Hepatocyte (in vitro differentiated cells): ENCODE data around the gene C2. TPM values are rescaled to one million over a fixed set of nuclear protein-coding genes. Genes with fewer than 3 reads are reported as not detected.

ENCODE experiments used
- DNase-seq: peaks from one replicate; pipeline ENCODE4 v3.0.0-alpha.2; 2016; ENCODE audit warnings: low spot score
- H2AFZ ChIP-seq: fragments of 200-600 bp; sonication (generic); 2 replicates; pipeline ENCODE4 v1.6.0; 2016; ENCODE audit warnings: antibody characterized with exemption, mild to moderate bottlenecking
- H3K27ac ChIP-seq: fragments of 200-600 bp; sonication (generic); 2 replicates; pipeline ENCODE4 v1.5.1; 2016; ENCODE audit warnings: mild to moderate bottlenecking
- H3K27me3 ChIP-seq: fragments of 200-600 bp; sonication (generic); 2 replicates; pipeline ENCODE4 v1.6.1; 2016
- H3K36me3 ChIP-seq: fragments of 200-600 bp; sonication (generic); replicated peaks from 2 replicates; pipeline ENCODE4 v1.5.1; 2016; ENCODE audit warnings: low read depth; ENCODE audit not compliant: insufficient read depth
- H3K4me1 ChIP-seq: fragments of 200-600 bp; sonication (generic); 2 replicates; pipeline ENCODE4 v1.5.1; 2016; ENCODE audit warnings: mild to moderate bottlenecking, moderate library complexity; ENCODE audit not compliant: insufficient read depth
- H3K4me2 ChIP-seq: fragments of 200-600 bp; sonication (generic); 2 replicates; pipeline ENCODE4 v1.6.0; 2016
- H3K4me3 ChIP-seq: fragments of 200-600 bp; sonication (generic); 2 replicates; pipeline ENCODE4 v1.5.1; 2016; ENCODE audit warnings: mild to moderate bottlenecking
- H3K79me2 ChIP-seq: fragments of 200-600 bp; sonication (generic); 2 replicates; pipeline ENCODE4 v1.6.0; 2017; ENCODE audit warnings: mild to moderate bottlenecking
- H3K9me2 ChIP-seq: fragments of 200-600 bp; sonication (generic); replicated peaks from 2 replicates; pipeline ENCODE4 v1.6.0; 2017; ENCODE audit warnings: mild to moderate bottlenecking; ENCODE audit not compliant: insufficient read depth
- H3K9me3 ChIP-seq: fragments of 200-600 bp; sonication (generic); 2 replicates; pipeline ENCODE4 v1.5.1; 2016; ENCODE audit warnings: low read depth, mild to moderate bottlenecking
- H4K20me1 ChIP-seq: fragments of 200-600 bp; sonication (generic); 2 replicates; pipeline ENCODE4 v1.6.0; 2016; ENCODE audit warnings: mild to moderate bottlenecking; ENCODE audit not compliant: insufficient read depth, poor library complexity, severe bottlenecking
- EZH2 ChIP-seq: fragments of 200-600 bp; sonication (generic); IDR thresholded peaks from 2 replicates; pipeline ENCODE4 v1.6.1; 2016; ENCODE audit warnings: antibody characterized with exemption, mild to moderate bottlenecking, borderline replicate concordance
- EZH2phosphoT487 ChIP-seq: fragments of 200-600 bp; sonication (generic); IDR thresholded peaks from one replicate; pipeline ENCODE4 v1.6.1; 2018; ENCODE audit warnings: antibody characterized with exemption, mild to moderate bottlenecking, low read depth, moderate library complexity; ENCODE audit not compliant: unreplicated experiment, severe bottlenecking
- WGBS: methylation state at CpG from one replicate; pipeline ENCODE4 v1.1.6; 2016; ENCODE audit warnings: low lambda C conversion rate; ENCODE audit errors: missing lambda C conversion rate; 5-methylcytosine and 5-hydroxymethylcytosine counted together
- polyA plus RNA-seq: library from polyadenylated mRNA; unstranded; fragments of >200 nt; fragmentation: Nextera tagmentation; extraction: Ambion mirVana; gene quantifications from 2 replicates; pipeline ENCODE4 v1.2.1, GENCODE V29; 2016
- total RNA-seq: library from RNA; depleted of rRNA; stranded (reverse); fragments of >200 nt; gene quantifications from 2 replicates; pipeline ENCODE4 v1.2.3, GENCODE V29; 2014
- TF ChIP-seq, protein P1 (sequence below): fragments of 200-600 bp; sonication (generic); IDR thresholded peaks from 2 replicates; pipeline ENCODE4 v1.5.1; 2016; ENCODE audit warnings: antibody characterized with exemption, mild to moderate bottlenecking; ENCODE audit not compliant: poor library complexity

C2 gene
- total and polyA plus RNA-seq, 2 experiments from 2014 or later = 46.4 to 48.3 TPM

DNA sequence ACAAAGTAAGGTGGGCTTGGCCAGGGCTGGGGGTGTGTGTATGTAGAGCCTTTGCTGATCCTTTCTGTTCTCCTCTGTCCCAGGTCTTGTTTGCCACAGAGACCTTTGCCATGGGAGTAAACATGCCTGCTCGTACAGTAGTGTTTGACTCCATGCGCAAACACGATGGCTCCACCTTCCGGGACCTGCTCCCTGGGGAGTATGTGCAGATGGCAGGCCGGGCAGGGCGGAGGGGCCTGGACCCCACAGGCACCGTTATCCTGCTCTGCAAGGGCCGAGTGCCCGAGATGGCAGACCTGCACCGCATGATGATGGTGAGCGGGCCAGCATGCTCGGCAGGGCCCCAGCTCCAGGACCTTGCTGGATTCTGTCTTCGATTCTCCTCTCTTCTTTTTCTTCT is 38.2 kb downstream of the C2 start:
- H3K9me3 ChIP-seq = no peaks in the 10 kb centered on the region
- TF ChIP-seq EZH2phosphoT487 (no peak), EZH2 (no peak)
- TF ChIP-seq, protein P1, sequence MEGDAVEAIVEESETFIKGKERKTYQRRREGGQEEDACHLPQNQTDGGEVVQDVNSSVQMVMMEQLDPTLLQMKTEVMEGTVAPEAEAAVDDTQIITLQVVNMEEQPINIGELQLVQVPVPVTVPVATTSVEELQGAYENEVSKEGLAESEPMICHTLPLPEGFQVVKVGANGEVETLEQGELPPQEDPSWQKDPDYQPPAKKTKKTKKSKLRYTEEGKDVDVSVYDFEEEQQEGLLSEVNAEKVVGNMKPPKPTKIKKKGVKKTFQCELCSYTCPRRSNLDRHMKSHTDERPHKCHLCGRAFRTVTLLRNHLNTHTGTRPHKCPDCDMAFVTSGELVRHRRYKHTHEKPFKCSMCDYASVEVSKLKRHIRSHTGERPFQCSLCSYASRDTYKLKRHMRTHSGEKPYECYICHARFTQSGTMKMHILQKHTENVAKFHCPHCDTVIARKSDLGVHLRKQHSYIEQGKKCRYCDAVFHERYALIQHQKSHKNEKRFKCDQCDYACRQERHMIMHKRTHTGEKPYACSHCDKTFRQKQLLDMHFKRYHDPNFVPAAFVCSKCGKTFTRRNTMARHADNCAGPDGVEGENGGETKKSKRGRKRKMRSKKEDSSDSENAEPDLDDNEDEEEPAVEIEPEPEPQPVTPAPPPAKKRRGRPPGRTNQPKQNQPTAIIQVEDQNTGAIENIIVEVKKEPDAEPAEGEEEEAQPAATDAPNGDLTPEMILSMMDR = no peak
- DNase-seq = no peak
- H3K9me2 ChIP-seq = no peaks in the 10 kb centered on the region
- H2AFZ ChIP-seq = no peak overlapping the region
- peaks cover 7% of the 10 kb centered on the region for H3K79me2 ChIP-seq
- H3K4me2 ChIP-seq = no peak overlapping the region
- H3K27me3 ChIP-seq = no peaks in the 10 kb centered on the region
- no peak overlapping the region for H3K4me3 ChIP-seq
- no peak overlapping the region for H3K27ac ChIP-seq
- peaks cover 4% of the 10 kb centered on the region for H3K4me1 ChIP-seq
- 89% methylated on average over 13 of the region's 13 CpGs for WGBS
- no peaks in the 10 kb centered on the region for H3K36me3 ChIP-seq
- no peaks in the 10 kb centered on the region for H4K20me1 ChIP-seq

DNA sequence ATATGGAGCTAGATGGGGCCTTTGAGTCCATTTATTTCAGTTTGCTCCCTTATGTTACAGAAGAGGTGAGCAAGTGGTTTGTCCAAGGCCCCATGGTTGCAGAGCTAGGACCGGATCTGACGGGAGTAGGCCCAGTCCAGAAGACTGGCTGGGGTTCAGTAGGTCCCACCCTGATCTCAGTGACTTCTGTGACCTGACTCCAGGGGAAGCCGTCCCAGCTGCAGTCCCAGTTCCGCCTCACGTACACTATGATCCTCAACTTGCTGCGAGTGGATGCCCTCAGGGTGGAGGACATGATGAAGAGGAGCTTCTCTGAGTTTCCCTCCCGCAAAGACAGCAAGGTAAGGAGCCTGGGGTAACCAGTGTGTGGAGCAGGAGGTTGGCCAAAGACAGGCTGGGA is 39.0 kb downstream of the C2 start:
- 97% methylated on average over 7 of the region's 7 CpGs for WGBS
- no peaks in the 10 kb centered on the region for H3K9me3 ChIP-seq
- H3K27me3 ChIP-seq = no peaks in the 10 kb centered on the region
- no peaks in the 10 kb centered on the region for H4K20me1 ChIP-seq
- H2AFZ ChIP-seq = no peak overlapping the region
- H3K9me2 ChIP-seq = no peaks in the 10 kb centered on the region
- TF ChIP-seq, protein P1 = no peak
- TF ChIP-seq EZH2 (no peak), EZH2phosphoT487 (no peak)
- peaks cover 11% of the 10 kb centered on the region for H3K79me2 ChIP-seq
- no peak overlapping the region for H3K4me2 ChIP-seq
- H3K27ac ChIP-seq = no peak overlapping the region
- peaks cover 11% of the 10 kb centered on the region for H3K4me1 ChIP-seq
- DNase-seq = no peak
- no peaks in the 10 kb centered on the region for H3K36me3 ChIP-seq
- no peak overlapping the region for H3K4me3 ChIP-seq

DNA sequence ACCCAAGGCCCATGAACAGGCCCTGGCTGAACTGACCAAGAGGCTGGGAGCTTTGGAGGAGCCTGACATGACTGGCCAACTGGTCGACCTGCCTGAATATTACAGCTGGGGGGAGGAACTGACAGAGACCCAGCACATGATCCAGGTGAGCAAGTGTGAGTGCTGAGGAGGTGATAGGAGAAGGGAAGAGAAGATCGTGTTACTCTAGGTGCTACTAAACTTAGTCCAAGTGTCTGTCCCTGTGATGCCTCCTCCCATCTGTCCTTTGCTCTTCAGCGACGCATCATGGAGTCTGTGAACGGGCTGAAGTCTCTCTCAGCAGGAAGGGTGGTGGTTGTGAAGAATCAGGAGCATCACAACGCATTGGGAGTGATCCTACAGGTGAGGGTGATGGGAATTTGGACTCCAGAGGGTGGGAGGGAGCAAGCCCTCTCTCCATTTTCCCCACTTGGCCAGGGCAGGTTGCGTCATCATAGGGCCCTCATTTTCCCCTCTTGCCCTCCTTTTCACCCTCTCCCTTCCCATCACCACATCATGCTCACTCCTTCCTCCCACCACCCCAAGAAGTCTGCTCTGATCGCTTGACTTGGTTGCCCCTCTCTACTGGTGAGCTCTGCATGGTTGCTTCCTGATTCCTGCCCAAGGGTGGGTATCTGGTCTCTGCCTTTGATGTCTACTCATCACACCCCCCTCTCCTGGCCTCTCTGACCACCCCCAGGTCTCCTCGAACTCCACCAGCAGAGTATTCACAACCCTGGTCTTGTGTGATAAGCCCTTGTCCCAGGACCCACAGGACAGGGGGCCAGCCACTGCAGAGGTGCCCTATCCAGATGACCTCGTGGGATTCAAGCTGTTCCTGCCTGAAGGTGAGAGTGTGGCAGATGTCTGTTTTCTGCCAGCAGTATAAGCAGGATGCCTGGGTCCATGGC is 39.7 kb downstream of the C2 start:
- DNase-seq = no peak
- Histone ChIP-seq H3K27ac (no peak overlapping the region), H3K4me2 (no peak overlapping the region), H3K79me2 (peaks cover 13% of the 10 kb centered on the region), H3K4me3 (no peak overlapping the region), H3K4me1 (peaks cover 11% of the 10 kb centered on the region), H3K9me2 (no peaks in the 10 kb centered on the region), H2AFZ (no peak overlapping the region), H3K27me3 (no peaks in the 10 kb centered on the region), H3K9me3 (no peaks in the 10 kb centered on the region), H3K36me3 (no peaks in the 10 kb centered on the region), H4K20me1 (no peaks in the 10 kb centered on the region)
- TF ChIP-seq EZH2phosphoT487 (no peak), EZH2 (no peak)
- TF ChIP-seq, protein P1 = no peak
- 97% methylated on average over 10 of the region's 10 CpGs for WGBS
